ENCODE data around the gene AAK1. TPM values are rescaled to one million over a fixed set of nuclear protein-coding genes. Genes with fewer than 3 reads are reported as not detected.

The AAK1 gene
- total RNA-seq = 14.1 and 19.5 TPM in 2 replicates

GRCh38 chr2:69643602-69644505 lies at the start of gene AAK1:
TSS of gene AAK1 (minus strand) at chr2:69643739. CDS start at chr2:69643040, 699 bp downstream.

GRCh38 chr2:69436938-69437750 lies 206.4 kb downstream of the AAK1 start, which contains the start of gene NFU1:
TSS of gene NFU1 (minus strand) at chr2:69437435. CDS start at chr2:69437422, 13 bp downstream.

Other genes with a start within 250 kb of the AAK1 start
- 55.0 and 59.3 TPM in 2 replicates for gene NFU1, start 206.3 kb downstream of the AAK1 start, total RNA-seq
- 46.3 and 83.9 TPM in 2 replicates for gene ANXA4, start 98.4 kb upstream of the AAK1 start, total RNA-seq
- 3.8 and 4.1 TPM in 2 replicates for gene GMCL1, start 185.9 kb upstream of the AAK1 start, total RNA-seq